Activated CD4-positive, alpha-beta T cell treated with anti-CD3 and anti-CD28 coated beads for 24 hours (primary cell): ENCODE data around the gene FOXL3.
"Not testable (repeated sequence)": the region's sequence is repeated elsewhere in the genome, so short reads cannot be mapped to it uniquely, and the experiment has no call there.

ENCODE experiments used
- DNase-seq, 2 donors: peaks; one replicate each; pipeline ENCODE4 v3.0.0-alpha.2; 2020; ENCODE audit warnings: low read depth in 2 of 2

The FOXL3 gene

DNA sequence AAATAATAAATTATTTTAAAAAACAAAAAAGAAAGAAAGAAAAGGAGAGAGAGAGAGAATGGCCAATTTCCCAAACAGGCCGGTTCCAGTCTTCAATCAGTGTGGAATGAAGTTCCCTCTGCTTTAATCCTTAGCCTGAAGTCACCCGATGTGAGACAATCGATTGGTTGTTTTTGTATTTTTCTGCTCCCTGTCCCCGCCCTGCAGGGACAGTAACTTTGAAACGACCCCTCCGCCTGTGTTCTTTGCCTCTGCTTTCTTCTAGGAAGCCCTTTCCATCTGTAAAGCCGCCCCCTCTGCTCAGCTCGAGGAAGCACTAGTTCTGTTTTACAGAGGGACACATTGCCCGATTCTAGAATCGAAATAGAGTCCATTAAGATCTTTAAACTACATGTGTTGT, 33.4 kb downstream of the FOXL3 start:
- DNase-seq, result no peak

DNA sequence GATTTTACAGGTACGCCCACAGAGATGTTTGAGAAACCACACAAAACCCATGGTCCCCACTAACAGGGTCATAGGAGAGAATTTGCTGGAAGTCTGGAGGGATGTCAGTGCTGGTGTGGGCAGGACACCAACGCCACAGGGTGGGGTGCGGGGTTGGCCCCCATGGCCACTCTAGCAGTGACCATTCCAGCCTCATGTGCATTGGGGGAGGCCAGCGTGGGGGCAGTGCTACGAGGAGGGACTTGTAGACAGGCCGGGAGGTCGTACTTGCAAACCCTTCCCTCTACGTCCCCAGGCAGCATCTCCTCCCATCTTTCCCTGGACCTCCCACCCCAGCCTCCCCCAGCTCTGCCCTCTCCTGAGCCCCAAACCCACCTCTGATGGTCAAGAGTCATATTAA, 34.0 kb downstream of the FOXL3 start:
- no peak for DNase-seq

DNA sequence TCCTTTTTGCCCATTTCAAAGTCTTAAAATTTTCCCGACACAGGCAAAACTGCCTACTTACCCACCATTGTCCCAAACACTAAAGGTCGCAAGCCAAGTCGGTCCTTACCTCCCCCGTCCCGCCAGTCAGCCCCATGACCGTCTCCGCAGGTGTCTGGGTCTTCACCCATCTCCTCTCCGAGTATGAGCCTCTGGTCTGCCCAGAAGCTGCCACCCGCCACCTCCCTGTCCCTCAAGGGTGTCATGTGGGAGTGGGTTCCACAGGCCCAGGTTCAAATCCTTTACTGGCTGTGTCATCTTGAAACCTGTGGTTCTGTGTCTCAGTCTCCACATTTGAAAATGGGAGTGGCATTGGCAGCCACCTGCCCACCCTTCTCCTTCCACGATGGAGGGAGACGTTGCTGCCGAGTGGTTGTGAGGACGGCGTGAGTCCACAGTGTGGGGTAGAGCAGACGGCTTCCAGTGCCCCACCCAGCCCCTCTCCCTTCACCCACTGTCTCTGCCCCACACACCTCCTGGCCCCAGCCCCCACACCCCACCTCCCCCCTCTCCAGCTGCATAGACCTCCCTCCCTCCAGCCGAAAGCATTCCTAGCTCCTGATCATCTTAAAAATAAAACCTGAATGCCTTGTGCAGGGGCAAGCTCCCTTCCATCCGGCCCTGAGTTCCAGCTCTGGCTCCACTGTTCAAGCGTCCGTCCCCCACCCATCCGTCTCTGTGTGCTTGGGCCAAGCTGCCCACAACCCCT, 35.3 kb downstream of the FOXL3 start:
- no peak for DNase-seq

DNA sequence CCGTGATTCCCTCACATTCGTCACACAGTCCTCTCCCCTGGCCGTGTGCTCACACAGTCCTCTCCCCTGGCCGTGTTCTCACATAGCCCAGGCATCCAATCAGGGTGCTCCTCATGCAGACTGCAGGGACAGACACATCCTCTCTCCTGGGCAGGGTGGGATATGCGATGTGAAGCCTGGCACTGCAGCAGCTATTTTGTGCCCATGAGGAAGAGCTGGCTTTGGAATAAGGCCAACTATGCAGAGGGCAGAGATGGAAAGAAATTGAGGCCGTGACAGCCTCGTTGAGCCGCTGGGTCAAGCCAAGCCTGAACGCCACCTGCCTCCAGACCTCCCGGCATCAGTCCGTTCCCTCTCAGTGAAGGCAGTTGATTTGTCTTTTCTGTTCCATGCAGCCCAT, 35.8 kb downstream of the FOXL3 start:
- no peak for DNase-seq

DNA sequence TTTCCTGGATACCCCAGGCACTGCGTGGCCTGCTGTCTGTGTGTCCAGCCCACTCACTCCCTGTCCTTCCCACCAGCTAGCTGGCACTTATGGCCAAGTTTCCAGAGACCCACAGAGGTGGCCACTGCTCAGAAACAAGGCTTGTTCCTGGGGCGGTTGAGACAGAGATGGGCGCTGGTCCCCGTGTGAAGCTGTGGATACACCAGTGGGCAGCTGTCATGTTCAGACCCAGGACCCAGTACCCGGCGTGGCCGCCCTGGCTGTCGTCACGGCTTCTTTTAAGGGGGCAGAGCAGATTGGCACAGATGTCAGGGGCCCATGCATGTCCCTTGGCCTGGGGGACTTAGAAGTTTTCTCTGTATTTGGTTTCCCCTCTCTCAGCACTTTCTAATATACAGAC, 36.3 kb downstream of the FOXL3 start:
- no peak for DNase-seq

DNA sequence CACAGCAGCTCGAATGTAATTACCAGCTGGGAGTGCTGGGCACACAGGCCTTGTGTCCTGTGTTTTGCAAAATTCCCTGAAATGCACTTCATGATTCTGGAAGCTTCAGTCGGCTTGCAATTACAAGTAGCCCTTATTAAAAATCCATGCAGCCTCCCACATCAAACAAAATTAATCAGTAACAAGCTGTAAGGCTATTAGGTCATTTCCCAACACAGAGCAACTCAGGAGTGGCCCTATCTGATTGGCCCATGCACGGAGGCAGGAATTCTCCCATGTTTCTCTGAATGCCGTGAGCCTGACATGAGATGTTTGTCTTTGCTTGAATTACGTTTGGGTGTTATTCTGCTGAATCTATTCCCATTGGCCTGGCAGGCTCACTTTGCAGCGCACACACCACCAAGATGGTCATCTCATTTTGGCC, 36.9 kb downstream of the FOXL3 start:
- DNase-seq, result no peak

DNA sequence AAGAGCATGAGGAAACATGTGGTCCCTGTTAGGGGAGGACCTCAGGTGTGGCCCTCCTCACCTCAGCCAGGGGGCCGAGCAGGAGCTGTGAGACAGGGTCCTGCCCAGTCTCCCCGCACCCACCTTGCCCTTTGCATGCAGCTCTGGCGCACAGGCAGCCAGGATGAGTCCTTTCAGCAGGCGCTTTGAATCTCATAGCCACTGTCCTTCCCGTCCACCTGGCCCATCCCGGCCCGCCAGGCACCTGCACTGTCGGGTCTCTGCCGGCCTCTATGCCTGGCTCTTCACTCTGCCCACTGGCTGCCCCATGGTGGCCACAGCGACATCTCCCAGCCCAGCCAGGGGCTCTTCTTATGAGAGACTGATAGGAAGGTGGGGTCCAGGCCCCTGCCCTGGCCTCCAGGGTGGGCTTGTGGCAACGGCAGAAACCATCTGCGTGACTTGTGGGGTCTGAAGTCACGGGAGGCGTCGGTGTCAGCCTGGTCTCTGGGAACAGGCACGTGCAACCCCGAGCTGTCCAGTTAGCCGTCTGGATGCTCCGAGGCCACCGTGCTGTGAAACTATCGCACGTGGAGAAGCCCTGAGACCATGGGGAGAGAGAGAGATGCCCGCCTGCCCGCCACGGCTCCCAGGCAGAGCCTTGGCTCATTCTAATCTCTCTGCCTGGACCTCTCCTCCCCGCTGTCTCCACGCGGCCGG, 37.4 kb downstream of the FOXL3 start:
- DNase-seq, result no peak

DNA sequence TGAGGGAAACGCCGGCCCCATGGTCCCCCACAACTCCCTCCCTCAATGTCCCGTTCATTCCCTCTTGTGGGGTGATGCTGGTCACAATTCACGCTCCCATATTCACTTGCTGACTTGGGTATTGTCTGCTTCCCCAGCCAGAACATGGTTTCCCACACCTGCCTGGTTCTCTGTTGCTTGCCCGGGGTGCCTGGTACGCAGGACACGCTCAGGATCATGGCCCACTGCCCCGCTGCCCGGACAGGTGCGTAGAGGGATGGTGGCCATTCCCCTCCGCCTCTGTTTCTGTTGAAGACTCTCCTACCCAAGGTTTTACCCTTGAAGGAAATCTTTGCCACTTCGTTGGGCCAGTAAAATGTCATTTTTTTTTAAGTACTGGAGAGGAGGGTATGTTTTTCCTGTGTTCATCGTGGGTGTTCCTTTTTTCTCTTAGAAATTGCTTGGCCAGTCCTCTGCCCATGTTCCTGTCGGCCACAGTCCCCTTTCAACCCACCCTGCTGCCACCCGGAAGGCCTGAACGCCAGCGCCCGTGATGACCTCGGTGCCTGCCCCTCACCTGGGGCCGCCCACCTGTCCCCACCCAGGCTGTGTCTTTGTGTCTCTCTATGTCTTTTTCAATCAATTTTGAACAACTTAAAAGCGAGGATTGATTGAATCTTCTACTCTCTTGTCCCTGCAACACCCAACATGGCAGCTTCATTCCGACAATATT, 38.2 kb downstream of the FOXL3 start:
- DNase-seq, result no peak

DNA sequence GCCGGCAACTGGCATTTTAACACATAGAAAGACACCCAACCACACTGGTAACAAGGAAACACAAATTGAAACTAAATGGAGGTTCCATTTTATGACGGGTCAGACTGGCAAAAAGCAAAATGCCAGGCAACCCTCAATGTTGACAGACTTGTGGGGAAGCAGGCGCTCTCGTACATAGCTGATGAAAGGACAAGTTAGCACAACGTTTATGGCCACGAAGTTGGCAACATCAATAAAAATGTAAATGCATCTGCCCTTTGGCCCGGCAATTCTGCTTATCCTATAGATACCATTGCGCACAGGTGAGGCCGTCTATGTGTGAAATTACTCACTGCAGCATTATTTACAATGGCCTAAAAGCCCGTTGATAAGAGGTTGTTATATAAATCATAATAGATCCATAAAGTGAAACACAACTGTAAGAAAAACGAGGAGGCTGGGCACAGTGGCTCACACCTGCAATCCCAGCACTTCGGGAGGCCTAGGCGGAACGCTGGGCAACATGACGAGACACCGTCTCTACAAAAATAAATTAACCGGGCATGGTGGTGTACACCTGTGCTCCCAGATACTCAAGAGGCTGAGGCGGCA, 39.8 kb downstream of the FOXL3 start:
- no peak for DNase-seq

DNA sequence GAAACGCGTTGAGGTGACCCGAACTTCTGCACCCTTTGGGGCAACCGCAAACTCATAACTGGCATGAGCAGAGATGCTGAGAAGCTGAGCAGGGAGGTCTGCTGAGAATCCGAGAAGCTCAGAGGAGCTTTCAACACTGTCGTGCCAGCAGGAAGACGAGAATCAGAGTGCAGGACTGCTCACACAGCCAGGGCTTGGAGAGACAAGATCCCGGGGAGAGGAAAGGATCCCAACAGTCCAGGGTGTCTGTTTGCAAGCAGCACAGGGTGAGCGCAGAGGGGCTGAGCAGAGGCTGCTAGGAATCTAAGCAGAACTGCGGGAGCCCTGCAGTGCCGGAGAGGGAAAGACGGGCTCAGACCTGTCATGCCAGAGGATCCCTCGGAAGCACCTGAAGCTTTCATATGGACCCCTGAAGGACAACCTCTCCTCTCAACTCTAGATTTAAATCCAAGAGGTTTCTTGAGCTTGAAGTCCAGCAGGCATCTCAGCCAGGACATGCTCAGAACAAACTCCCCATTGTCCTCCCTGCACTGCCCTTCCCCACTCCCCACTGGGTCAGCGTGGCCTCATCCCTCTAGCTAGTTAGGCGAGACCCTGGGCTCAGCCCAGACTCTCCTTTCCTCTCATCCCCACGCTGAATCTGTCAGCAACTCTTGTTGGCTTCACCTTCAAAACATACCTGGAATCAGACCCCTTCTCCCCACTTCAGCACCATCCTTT, 40.7 kb downstream of the FOXL3 start:
- DNase-seq, result no peak

DNA sequence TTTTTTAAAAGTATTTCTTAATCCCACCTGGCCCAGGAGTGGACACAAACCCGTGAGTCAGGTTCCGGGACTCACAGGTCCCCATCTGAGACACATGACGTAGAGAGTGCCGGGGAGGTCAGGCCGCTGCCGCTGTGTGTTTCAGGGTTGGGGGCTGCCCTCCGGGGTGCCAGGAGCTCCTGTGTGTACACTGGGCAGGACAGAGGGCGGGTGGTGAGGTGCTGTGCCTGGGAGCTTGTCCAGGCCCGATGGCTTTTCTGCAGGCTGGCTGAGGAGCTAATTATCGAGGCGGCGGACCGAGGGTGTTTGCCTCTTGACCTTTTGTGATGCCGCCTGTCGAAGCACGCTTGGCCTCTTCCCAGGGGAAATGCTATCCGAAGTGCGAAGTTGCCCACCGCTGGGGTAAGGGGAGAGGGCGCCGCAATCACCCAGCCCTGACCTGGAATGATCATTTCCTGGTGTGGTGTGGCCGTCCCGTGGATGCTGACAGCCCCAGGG, 42.1 kb downstream of the FOXL3 start:
- DNase-seq, result no peak

DNA sequence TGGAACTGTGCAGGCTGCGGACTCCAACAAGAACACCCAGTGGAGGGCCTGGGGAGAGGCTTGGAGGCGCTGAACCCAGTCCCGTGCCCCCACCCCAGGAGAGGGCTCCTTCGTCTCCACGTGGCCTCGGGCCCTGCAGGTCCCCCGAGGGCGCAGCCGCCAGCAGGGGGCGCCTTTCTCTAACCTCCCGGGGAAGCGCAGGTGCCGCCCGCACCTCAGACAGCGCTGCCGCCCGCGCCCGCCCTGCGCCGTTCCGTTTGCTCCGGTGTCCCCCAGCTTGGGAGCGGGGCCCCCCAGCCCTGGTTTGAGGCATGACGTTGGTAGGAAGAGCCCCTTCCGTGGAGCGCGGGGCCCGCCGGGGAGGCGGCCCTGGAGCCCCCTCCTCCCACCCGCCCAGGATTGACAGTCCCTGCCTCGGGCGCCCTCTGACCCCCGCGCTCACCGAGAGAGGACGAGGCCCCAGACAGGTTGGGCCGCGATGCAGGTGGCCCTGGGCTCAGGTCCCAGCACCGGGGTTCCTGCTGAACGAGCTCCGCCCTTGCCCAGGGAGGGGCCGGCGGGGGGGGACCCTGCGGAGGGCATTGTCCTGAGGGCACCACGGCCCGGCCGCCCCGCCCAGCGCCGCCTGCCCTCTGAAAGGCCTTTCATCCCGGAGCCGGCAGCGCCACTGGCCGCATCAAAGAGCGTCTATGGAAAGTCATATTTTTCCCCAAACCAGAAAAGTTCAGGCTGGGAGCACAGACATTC, 42.8 kb downstream of the FOXL3 start:
- DNase-seq, result peak; percentile 92 to 93

DNA sequence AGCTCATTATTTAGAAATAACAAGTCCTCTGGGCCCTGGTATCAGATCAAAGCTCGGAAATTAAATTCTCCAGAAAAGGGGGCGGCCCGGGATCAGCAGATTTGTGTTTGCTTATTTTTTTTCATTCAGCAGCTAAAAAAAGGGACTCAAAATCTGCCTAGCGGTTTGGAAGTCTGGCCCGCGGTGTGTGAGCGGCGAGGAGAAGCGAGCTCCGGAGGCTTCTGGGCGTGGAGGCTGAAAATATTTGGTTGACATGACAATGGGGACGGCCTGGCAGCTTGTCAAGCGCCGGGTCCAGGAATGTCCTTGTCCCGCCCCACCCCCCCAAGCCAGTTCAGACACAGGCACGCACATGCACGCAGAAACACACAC, 43.4 kb downstream of the FOXL3 start:
- DNase-seq, result no peak

DNA sequence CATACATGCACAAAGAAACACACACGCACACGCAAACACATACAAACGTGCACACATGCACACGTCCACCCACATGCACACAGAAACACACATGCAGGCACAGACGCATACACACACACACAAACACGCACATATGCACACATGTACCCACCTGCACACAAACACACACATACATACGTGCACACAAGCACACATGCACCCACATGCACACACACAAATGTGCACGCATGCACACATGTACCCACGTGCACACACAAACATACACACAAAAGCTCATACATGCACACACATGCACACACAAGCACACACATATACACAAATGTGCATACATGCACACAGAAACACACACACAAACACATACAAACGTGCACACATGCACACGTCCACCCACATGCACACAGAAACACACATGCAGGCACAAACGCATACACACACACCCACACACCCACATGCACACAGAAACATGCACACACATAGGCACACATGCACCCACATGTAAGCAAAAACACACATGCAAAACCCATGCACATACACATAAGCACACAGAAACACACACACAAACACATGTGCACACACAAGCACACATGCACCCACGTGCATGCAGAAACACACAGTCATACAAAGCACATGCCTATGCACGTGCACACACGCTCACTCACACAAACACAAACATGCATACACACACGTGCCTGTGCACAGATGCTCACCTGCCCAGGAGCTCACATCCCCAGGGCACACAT, 44.8 kb downstream of the FOXL3 start:
- no peak for DNase-seq

DNA sequence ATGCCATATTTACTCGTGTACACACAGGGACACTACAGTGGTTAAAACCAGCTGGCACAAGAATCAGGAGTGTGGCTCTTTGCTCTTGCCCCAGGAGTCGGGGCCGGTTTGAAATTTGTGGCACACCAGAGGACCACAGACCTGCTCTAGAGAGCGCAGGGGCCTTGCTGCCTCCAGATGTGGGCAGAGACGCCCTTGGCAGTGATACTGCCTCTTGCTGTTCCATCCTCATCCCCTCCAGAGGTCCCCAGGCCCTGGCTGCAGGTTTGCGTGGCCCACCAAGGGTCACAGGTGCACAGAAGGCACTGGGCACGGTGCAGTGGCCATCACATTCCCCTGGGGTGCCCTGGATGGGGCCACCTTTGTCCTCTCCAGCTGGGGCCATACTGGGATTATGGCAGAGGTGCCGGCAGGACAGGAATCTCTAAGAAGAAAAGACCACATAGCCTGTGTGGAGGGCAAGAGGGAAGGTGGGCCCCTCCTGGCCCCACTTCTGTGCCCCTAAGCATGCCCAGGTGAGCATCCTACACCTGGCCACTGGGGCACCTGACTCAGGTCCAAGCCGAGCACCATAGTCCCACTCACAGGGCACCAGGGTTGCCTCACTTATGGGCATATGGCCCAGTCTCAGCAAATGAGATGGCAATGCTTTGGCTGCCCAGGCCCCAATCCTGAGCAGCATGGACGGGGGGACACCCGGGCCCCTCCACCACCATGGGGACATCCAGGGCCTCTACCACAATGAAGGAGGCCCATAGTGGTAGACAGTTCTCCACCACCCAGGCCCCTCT, 45.6 kb downstream of the FOXL3 start:
- DNase-seq, result no peak

DNA sequence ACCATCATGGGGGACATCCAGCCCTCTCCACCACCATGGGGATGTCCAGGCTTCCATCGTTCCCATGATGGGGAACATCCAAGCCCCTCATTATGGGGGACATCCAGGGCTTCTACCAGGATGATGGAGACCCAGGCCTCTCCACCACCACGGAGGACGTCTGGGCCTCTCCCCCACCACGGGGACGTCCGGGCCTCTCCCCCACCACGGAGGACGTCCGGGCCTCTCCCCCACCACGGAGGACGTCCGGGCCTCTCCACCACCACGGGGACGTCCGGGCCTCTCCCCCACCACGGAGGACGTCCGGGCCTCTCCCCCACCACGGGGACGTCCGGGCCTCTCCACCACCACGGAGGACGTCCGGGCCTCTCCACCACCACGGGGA, 46.2 kb downstream of the FOXL3 start:
- DNase-seq, result not testable (repeated sequence)

DNA sequence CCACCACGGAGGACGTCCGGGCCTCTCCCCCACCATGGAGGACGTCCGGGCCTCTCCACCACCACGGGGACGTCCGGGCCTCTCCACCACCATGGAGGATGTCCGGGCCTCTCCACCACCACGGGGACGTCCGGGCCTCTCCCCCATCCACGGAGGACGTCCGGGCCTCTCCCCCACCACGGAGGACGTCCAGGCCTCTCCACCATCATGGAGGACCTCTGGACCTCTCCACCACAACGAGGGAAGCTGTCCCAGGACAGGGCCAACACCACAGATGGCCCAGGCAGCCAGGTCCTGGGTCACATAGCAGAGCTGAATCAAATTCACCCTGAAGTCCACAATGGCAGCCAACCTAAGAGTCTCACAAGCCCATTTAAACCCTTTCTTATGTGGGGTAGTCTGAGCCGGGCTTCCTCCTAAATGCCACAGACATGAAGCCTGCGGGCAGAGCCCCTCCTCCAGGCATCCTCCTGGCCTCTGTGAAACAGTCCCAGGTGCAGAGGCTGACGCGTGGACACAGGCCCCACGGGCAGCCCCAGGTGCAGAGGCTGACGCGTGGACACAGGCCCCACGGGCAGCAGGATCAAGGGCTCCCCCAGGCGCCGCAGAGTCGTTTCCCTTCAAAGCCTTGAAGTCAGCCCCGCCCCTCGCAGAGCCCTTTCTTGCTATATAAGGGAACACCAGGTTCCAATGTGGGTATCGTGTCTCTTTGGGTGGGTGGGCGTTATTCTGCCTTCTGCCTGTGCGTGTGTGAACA, 47.0 kb downstream of the FOXL3 start:
- no peak for DNase-seq

DNA sequence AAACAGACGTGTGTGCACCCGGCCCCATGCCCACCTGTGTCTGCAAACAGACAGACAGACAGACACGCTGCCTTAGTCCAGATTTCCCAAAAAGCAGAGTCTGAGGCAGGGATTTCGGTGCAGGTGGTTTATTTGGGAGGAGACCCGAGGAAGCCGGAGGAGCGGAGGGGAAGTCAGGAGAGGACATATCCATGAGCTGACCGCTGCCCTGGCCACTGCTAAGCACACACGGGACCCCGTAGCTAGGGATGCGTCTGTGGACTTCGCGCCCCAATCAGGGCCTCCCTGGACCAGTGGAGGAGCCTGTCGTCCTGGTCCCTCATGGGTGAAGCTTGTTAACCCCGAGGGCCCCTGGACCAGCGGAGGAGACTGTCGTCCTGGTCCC, 47.6 kb downstream of the FOXL3 start:
- DNase-seq, result no peak
